Dendritic cell treated with granulocyte-macrophage colony-stimulating factor and Interleukin-4, amounts not matched to agents 40 ng/mL and 50 ng/mL, for 4 days (primary cell): ENCODE results near the gene PLD6.
"Not testable (repeated sequence)": the region's sequence is repeated elsewhere in the genome, so short reads cannot be mapped to it uniquely, and the experiment has no call there.

ENCODE experiments used
- H3K27ac Mint-ChIP-seq: one replicate; pipeline ENCODE4 v1.8.0; 2022; ENCODE audit warnings: mild to moderate bottlenecking, mixed read lengths
- H3K27me3 Mint-ChIP-seq: one replicate; pipeline ENCODE4 v1.8.0; 2022; ENCODE audit warnings: mild to moderate bottlenecking, mixed read lengths
- H3K36me3 Mint-ChIP-seq: one replicate; pipeline ENCODE4 v1.8.0; 2022; ENCODE audit warnings: low read depth, mixed read lengths
- H3K4me1 Mint-ChIP-seq: one replicate; pipeline ENCODE4 v1.8.0; 2022; ENCODE audit warnings: low read depth, mixed read lengths
- H3K4me3 Mint-ChIP-seq: one replicate; pipeline ENCODE4 v1.8.0; 2022; ENCODE audit warnings: mild to moderate bottlenecking, moderate library complexity, mixed read lengths
- H3K9me3 Mint-ChIP-seq: one replicate; pipeline ENCODE4 v1.8.0; 2022; ENCODE audit warnings: mixed read lengths
- intact Hi-C: fragments of 100-400 bp; cut with micrococcal nuclease; formaldehyde crosslinking; loops from one replicate; pipeline ENCODE4 v1.15.0; 2022

The PLD6 gene

GRCh38 chr17:17206124-17206912 lies at the start of gene PLD6:
Gene PLD6, minus strand, starts transcription at chr17:17206333. Its CDS starts 47 bp downstream, at chr17:17206286.
- Mint-ChIP-seq H3K27me3 (peaks cover 15% of the 10 kb centered on the region), H3K4me1 (peaks cover 33% of the 10 kb centered on the region), H3K36me3 (peaks cover 35% of the 10 kb centered on the region), H3K27ac (peak within 1 kb of the TSS; percentile 84), H3K4me3 (peak within 1 kb of the TSS; percentile 77), H3K9me3 (no peaks in the 10 kb centered on the region)
- intact Hi-C loops = loop anchor here (2.0 kb wide), 1 partner anchor 56 kb away; no protein-coding TSS in a partner anchor

- H3K4me3 Mint-ChIP-seq, H3K27me3 Mint-ChIP-seq, H3K4me1 Mint-ChIP-seq, H3K27ac Mint-ChIP-seq, H3K9me3 Mint-ChIP-seq, intact Hi-C loops: not testable (repeated sequence)
- H3K36me3 Mint-ChIP-seq = peaks cover 99% of the 10 kb centered on the region
Measured at GRCh38 chr17:17255689-17256088, 49.6 kb upstream of the PLD6 start.

DNA sequence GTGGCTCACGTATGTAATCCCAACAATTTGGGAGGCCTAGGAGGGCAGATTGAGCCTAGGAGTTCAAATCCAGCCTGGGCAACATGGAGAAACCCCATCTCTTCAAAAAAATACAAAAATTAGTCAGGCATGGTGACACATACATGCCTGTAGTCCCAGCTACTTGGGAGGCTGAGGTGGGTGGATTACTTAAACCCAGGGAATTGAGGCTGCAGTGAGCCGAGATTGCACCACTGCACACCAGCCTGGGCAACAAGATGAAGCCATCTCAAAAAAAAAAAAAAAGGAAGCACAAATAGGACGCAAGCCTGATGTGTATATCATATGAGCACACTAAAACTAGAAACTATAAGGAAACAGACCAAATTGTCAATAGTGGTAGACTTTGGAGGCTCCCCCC lies 47.9 kb upstream of the PLD6 start:
- Mint-ChIP-seq H3K36me3 (peaks cover 99% of the 10 kb centered on the region), H3K9me3 (no peaks in the 10 kb centered on the region), H3K4me3 (no peak overlapping the region), H3K27ac (no peak overlapping the region), H3K4me1 (no peaks in the 10 kb centered on the region), H3K27me3 (no peaks in the 10 kb centered on the region)
- intact Hi-C loops = no loop called here

- intact Hi-C loops = no loop called here
- Mint-ChIP-seq H3K27me3 (no peaks in the 10 kb centered on the region), H3K4me1 (no peaks in the 10 kb centered on the region), H3K27ac (no peak overlapping the region), H3K4me3 (no peak overlapping the region), H3K9me3 (no peaks in the 10 kb centered on the region), H3K36me3 (peaks cover 99% of the 10 kb centered on the region)
Measured at GRCh38 chr17:17253406-17253805, 47.3 kb upstream of the PLD6 start.

- H3K4me3 Mint-ChIP-seq = no peak overlapping the region
- intact Hi-C loops = no loop called here
- H3K36me3 Mint-ChIP-seq = peaks cover 100% of the 10 kb centered on the region
- no peaks in the 10 kb centered on the region for H3K9me3 Mint-ChIP-seq
- no peak overlapping the region for H3K27ac Mint-ChIP-seq
- no peaks in the 10 kb centered on the region for H3K4me1 Mint-ChIP-seq
- H3K27me3 Mint-ChIP-seq = no peaks in the 10 kb centered on the region
Measured at GRCh38 chr17:17252149-17252661, 46.1 kb upstream of the PLD6 start.

DNA sequence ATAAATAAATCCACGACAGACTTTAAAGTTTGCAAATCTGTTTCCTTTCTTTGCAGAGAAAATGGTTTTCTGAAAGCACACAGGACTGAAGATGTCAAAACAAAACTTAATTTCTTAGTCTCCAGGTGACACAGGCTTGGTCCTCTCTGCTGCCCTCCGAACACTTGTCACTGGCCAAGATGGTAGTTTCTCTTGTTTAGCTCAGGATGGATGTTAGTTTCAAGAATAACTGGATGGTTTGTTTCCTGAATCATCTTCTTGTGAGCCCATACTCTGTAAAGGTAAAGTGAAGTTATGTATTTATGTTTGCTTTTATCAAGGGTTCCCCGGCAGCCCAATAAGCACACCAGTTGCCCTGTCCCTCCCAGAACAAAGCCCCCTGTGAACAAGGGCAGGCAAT lies 40.7 kb upstream of the PLD6 start:
- H3K27ac Mint-ChIP-seq = no peak overlapping the region
- H3K27me3 Mint-ChIP-seq = no peaks in the 10 kb centered on the region
- H3K36me3 Mint-ChIP-seq = peaks cover 66% of the 10 kb centered on the region
- intact Hi-C loops = no loop called here
- no peak overlapping the region for H3K4me3 Mint-ChIP-seq
- H3K4me1 Mint-ChIP-seq = no peaks in the 10 kb centered on the region
- no peaks in the 10 kb centered on the region for H3K9me3 Mint-ChIP-seq

GRCh38 chr17:17243163-17243562 lies 37.0 kb upstream of the PLD6 start:
- intact Hi-C loops = no loop called here
- H3K4me1 Mint-ChIP-seq = peaks cover 4% of the 10 kb centered on the region
- H3K4me3 Mint-ChIP-seq = no peak overlapping the region
- H3K27me3 Mint-ChIP-seq = no peaks in the 10 kb centered on the region
- H3K36me3 Mint-ChIP-seq = peaks cover 28% of the 10 kb centered on the region
- H3K9me3 Mint-ChIP-seq = no peaks in the 10 kb centered on the region
- H3K27ac Mint-ChIP-seq = no peak overlapping the region

DNA sequence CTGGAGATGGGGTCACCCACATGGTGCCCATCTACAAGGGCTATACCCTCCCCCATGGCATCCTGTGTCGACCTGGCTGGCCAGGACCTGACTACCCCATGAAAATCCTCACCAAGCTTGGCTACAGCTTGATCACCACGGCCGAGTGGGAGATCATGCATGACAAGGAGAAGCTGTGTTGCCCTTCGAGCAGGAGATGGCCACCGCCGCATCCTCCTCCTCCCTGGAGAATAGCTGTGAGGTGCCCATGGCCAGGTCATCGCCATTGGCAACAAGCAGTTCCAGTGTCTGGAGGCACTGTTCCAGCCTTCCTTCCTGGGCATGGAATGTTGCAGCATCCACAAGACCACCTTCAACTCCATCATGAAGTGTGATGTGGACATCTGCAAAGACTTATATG lies 36.1 kb upstream of the PLD6 start:
- intact Hi-C loops = no loop called here
- Mint-ChIP-seq H3K4me3 (no peak overlapping the region), H3K27me3 (no peaks in the 10 kb centered on the region), H3K27ac (no peak overlapping the region), H3K9me3 (no peaks in the 10 kb centered on the region), H3K36me3 (peaks cover 21% of the 10 kb centered on the region), H3K4me1 (peaks cover 7% of the 10 kb centered on the region)

DNA sequence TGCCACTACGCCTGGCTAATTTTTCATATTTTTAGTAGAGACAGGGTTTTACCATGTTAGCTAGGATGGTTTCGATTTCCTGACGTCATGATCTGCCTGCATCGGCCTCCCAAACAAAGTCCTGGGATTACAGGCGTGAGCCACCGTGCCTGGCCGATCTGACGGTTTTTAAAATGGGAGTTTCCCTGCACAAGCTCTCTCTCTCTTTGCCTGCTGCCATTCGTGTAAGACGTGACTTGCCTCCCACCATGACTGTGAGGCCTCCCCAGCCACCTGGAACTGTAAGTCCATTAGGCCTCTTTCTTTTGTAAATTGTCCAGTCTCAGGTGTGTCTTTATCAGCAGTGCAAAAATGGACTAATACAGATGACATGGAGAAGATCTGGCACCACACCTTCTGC lies 35.5 kb upstream of the PLD6 start:
- Mint-ChIP-seq H3K36me3 (peaks cover 21% of the 10 kb centered on the region), H3K9me3 (no peaks in the 10 kb centered on the region), H3K27ac (no peak overlapping the region), H3K27me3 (no peaks in the 10 kb centered on the region), H3K4me1 (peaks cover 7% of the 10 kb centered on the region), H3K4me3 (no peak overlapping the region)
- intact Hi-C loops = no loop called here

DNA sequence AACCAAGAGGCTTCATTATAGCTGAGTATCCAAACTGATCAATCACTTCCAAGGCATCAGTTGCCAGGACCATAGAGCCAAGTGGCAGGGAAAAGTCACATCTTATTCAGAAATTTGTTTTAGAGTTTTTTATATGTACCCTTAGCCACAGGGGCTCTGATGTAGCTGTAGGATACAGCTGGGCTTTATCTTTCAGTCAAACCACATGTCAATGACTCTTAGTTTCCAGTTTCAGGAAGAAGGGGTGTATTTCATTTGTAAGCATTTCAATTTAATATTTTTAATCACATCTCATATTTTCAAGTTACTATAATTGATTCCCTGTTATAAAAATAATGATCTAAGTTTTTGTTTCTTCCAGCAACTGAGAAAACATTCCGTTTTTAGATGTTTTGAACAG lies 33.7 kb upstream of the PLD6 start:
- Mint-ChIP-seq H3K36me3 (peaks cover 22% of the 10 kb centered on the region), H3K4me3 (no peak overlapping the region)

GRCh38 chr17:17237026-17237799 lies 31.1 kb upstream of the PLD6 start, which contains the start of gene FLCN:
Gene FLCN, minus strand, starts transcription at chr17:17237168. Its CDS starts 9,031 bp downstream, at chr17:17228137.
- no peaks in the 10 kb centered on the region for H3K27me3 Mint-ChIP-seq
- peaks cover 34% of the 10 kb centered on the region for H3K36me3 Mint-ChIP-seq
- peaks cover 27% of the 10 kb centered on the region for H3K4me1 Mint-ChIP-seq
- H3K9me3 Mint-ChIP-seq = no peaks in the 10 kb centered on the region
- peak within 1 kb of the TSS; percentile 99 for H3K27ac Mint-ChIP-seq
- intact Hi-C loops = loop anchor here (1.0 to 5.0 kb wide), 2 partner anchors 44 to 235 kb away; partner anchors contain the start of gene COPS3
- H3K4me3 Mint-ChIP-seq = peak within 1 kb of the TSS; percentile 99

More for the DNA sequence above, 33.7 kb upstream of the PLD6 start:
- Mint-ChIP-seq H3K27me3 (no peaks in the 10 kb centered on the region), H3K27ac (no peak overlapping the region), H3K9me3 (no peaks in the 10 kb centered on the region), H3K4me1 (peaks cover 19% of the 10 kb centered on the region)
- intact Hi-C loops = loop anchor here (5.0 kb wide), 1 partner anchor 238 kb away; no protein-coding TSS in a partner anchor

DNA sequence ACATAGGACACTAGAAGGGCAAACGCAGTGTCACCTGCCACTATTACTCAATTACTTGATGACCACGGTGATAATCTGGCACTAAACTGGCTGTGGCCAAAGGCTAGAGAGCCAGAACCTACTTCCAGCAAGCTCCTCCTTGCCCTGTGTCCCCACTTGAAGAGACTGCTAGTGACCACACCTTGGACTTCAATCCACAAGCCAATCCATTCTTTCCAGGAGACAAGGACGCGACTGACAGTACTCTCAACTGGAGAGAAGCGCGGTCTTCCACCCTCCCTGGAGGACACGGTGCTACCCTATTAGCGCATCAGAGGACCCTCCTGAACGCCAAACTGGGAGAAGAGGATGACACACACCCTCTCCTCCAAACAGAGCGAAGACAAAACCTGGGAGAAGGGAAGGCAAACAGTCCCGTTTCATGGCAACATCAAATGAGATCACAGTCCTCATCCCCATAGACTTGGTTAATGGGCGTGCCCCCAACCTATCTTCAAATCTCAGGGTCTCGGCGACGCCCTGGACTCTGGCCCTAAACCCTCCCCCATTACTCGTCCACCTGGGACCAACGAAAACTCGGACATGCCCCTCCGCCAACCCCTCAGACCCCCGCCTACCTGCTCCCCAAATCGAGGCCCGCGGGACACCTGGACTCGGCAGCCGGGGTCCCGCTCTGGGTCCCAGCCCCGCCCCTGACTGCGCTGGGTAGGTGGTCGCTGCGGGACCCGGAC lies 30.3 kb upstream of the PLD6 start:
- H3K4me3 Mint-ChIP-seq = peak overlapping the region; percentile 99
- H3K27me3 Mint-ChIP-seq = no peaks in the 10 kb centered on the region
- H3K27ac Mint-ChIP-seq = peak overlapping the region; percentile 99
- intact Hi-C loops = loop anchor here (1.0 to 5.0 kb wide), 2 partner anchors 45 to 234 kb away; partner anchors contain the start of gene COPS3
- no peaks in the 10 kb centered on the region for H3K9me3 Mint-ChIP-seq
- peaks cover 27% of the 10 kb centered on the region for H3K4me1 Mint-ChIP-seq
- peaks cover 42% of the 10 kb centered on the region for H3K36me3 Mint-ChIP-seq
